ENCODE data around the gene KEAP1. TPM values are rescaled to one million over a fixed set of nuclear protein-coding genes. Genes with fewer than 3 reads are reported as not detected.

Gene KEAP1
- total RNA-seq, 1 experiment from 2014 or later: 75.2 TPM

DNA sequence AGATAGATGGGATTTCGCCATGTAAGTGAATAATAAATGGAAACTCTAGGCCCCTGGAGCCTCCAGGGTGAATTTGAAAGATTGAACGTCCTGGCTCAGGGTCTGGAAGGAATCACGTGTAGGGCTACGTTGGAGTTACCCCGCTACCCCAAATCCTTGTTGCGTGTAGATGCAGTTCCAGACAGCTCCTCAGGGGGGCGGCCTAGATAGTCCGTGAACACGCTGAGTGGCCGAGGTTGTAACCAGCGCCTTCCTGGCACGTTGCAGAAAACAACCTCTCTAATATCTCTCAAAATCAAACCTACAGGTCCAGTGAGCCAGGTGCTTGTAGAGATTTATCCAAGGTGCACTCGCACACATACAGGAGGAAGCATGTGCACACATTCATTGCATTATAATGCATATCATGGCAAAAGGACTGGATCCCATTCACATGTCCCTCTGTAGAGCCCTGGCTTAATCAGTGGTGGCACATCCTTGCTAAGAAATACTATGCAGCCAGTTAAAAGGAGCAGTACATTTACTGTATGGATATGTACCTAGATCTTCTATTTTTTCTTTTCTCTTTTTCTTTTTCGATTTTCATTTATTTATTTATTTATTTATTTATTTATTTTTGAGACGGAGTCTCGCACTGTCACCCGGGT is 2.5 kb upstream of the KEAP1 start (continued):
- TF ChIP-seq, protein P1, sequence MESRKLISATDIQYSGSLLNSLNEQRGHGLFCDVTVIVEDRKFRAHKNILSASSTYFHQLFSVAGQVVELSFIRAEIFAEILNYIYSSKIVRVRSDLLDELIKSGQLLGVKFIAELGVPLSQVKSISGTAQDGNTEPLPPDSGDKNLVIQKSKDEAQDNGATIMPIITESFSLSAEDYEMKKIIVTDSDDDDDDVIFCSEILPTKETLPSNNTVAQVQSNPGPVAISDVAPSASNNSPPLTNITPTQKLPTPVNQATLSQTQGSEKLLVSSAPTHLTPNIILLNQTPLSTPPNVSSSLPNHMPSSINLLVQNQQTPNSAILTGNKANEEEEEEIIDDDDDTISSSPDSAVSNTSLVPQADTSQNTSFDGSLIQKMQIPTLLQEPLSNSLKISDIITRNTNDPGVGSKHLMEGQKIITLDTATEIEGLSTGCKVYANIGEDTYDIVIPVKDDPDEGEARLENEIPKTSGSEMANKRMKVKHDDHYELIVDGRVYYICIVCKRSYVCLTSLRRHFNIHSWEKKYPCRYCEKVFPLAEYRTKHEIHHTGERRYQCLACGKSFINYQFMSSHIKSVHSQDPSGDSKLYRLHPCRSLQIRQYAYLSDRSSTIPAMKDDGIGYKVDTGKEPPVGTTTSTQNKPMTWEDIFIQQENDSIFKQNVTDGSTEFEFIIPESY (IDR thresholded peaks at IDR 0.05; ENCODE audit: extremely low read depth, insufficient replicate concordance, low read length): no peak
- TF ChIP-seq, protein P2, sequence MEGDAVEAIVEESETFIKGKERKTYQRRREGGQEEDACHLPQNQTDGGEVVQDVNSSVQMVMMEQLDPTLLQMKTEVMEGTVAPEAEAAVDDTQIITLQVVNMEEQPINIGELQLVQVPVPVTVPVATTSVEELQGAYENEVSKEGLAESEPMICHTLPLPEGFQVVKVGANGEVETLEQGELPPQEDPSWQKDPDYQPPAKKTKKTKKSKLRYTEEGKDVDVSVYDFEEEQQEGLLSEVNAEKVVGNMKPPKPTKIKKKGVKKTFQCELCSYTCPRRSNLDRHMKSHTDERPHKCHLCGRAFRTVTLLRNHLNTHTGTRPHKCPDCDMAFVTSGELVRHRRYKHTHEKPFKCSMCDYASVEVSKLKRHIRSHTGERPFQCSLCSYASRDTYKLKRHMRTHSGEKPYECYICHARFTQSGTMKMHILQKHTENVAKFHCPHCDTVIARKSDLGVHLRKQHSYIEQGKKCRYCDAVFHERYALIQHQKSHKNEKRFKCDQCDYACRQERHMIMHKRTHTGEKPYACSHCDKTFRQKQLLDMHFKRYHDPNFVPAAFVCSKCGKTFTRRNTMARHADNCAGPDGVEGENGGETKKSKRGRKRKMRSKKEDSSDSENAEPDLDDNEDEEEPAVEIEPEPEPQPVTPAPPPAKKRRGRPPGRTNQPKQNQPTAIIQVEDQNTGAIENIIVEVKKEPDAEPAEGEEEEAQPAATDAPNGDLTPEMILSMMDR (IDR thresholded peaks at IDR 0.05 in 2 of 3, conservative IDR thresholded peaks at IDR 0.05 in 1 of 3; ENCODE audit: borderline replicate concordance in 1 of 3, insufficient read depth in 1 of 3, low read depth in 2 of 3, low read length in 2 of 3): peak; percentile 58 to 90 (median 85); a peak in 5 of 6 replicates
- TF ChIP-seq POLR2A (IDR thresholded peaks at IDR 0.05; ENCODE audit: borderline replicate concordance, extremely low read depth, insufficient read depth, insufficient read length) (no peak), ELF1 (IDR thresholded peaks at IDR 0.05; ENCODE audit: borderline replicate concordance, low read depth) (no peak), ZNF274 (IDR thresholded peaks at IDR 0.05; ENCODE audit: low read depth, low read length) (no peak)

DNA sequence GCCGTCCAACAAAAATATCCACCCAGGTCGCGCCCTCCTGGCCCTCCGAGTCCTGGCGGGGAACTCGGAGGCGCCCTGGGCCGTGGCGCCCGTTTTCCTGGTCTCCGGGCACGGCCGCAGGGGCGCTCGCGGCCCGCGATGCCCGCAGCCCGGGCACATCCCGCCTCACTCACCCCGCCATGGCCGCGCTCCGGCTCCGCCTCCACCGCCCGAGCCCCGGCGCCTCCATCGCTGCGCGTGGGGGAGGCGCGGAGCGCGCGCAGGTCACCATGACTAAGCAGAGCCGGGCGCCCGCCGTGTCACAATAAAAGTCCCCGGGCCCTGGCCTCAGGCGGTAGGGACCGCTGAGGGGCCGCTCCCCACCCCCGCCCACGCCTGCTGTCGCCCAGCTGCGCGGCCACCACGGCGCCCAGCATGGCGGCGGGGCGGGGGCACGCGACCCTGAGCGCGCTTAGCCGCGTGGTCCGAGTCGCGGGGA is 593 bp downstream of the KEAP1 start:
- Histone ChIP-seq H3K9me2 (ENCODE audit: insufficient read depth) (no peaks in the 10 kb centered on the region), H3K4me3 (replicated peaks in 1 of 2; ENCODE audit: low read depth in 1 of 2, low read length in 2 of 2) (peak overlapping the region; percentile 88 to 90), H4K20me1 (ENCODE audit: insufficient read depth) (no peaks in the 10 kb centered on the region), H3K27ac (ENCODE audit: low read depth, low read length) (peak overlapping the region; percentile 92), H2AFZ (ENCODE audit: low read depth, low read length, poor library complexity, severe bottlenecking) (no peak overlapping the region), H3K27me3 (ENCODE audit: insufficient read depth, low read length) (no peaks in the 10 kb centered on the region), H3K79me2 (ENCODE audit: insufficient read depth, low read length) (peaks cover 47% of the 10 kb centered on the region), H3K9ac (ENCODE audit: low read length) (peak overlapping the region; percentile 100), H3K36me3 (ENCODE audit: control insufficient read depth in 1 of 2, insufficient read depth in 2 of 2, low read length in 2 of 2) (peaks cover 9 to 17% of the 10 kb centered on the region in 2 experiments; a peak in 3 of 4 replicates), H3K4me2 (ENCODE audit: low read length) (peak overlapping the region; percentile 95), H3K9me3 (ENCODE audit: control insufficient read depth in 1 of 2, insufficient read depth in 1 of 2, low read depth in 1 of 2, low read length in 2 of 2) (no peaks in the 10 kb centered on the region), H3K4me1 (ENCODE audit: control insufficient read depth in 1 of 2, insufficient read depth in 2 of 2, low read length in 2 of 2) (peaks cover 14 to 32% of the 10 kb centered on the region in 2 experiments)
- ATAC-seq (peak; percentile 87), DNase-seq (ENCODE audit: low read depth, low spot score) (peak; percentile 79)
- intact Hi-C loops (cut with micrococcal nuclease): loop anchor here (5.0 kb wide), 1 partner anchor 65 kb away; the partner anchor contains the start of genes CDKN2D and KRI1
- peak; percentile 93 for TF ChIP-seq YY1 (IDR thresholded peaks at IDR 0.05; ENCODE audit: extremely low read depth, insufficient replicate concordance, low read depth, low read length)
- no peak for TF ChIP-seq CBX3 (IDR thresholded peaks at IDR 0.05; ENCODE audit: low read depth)
- peak; percentile 46 for TF ChIP-seq TCF7L2 (IDR thresholded peaks at IDR 0.05; ENCODE audit: borderline replicate concordance, extremely low read depth, insufficient read depth, insufficient read length)
- TF ChIP-seq ZFX (IDR thresholded peaks at IDR 0.05): peak; percentile 66
- TF ChIP-seq, protein P2 (IDR thresholded peaks at IDR 0.05 in 2 of 3, conservative IDR thresholded peaks at IDR 0.05 in 1 of 3; ENCODE audit: borderline replicate concordance in 1 of 3, insufficient read depth in 1 of 3, low read depth in 2 of 3, low read length in 2 of 3): no peak
- peak; percentile 95 for TF ChIP-seq EGR1 (IDR thresholded peaks at IDR 0.05; ENCODE audit: low read depth)
- TF ChIP-seq RAD21 (IDR thresholded peaks at IDR 0.05; ENCODE audit: low read depth): no peak
- peak; percentile 92 for TF ChIP-seq POLR2A (IDR thresholded peaks at IDR 0.05; ENCODE audit: borderline replicate concordance, extremely low read depth, insufficient read depth, insufficient read length)
- TF ChIP-seq JUND (IDR thresholded peaks at IDR 0.05): no peak
- TF ChIP-seq, protein P3, sequence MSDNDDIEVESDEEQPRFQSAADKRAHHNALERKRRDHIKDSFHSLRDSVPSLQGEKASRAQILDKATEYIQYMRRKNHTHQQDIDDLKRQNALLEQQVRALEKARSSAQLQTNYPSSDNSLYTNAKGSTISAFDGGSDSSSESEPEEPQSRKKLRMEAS (IDR thresholded peaks at IDR 0.05): peak; percentile 83
- TF ChIP-seq SIN3A (IDR thresholded peaks at IDR 0.05; ENCODE audit: low read depth): peak; percentile 52; the same call in 1 of the 2 replicates
- peak; percentile 84 for TF ChIP-seq SP1 (IDR thresholded peaks at IDR 0.05; ENCODE audit: low read depth)
- TF ChIP-seq POLR2AphosphoS5 (IDR thresholded peaks at IDR 0.05; ENCODE audit: low read depth, low read length): peak; percentile 79; the same call in 1 of the 2 replicates
- CTCF ChIA-PET: interaction anchor here (0.6 to 1.1 kb wide), 2 partner anchors 23 to 51 kb away, joined by 3 read pairs; no protein-coding TSS in a partner anchor
- RAD21 ChIA-PET (ENCODE audit: low non-redundant PET in 1 of 2, low total read pairs in 2 of 2, uncharacterized antibody in 2 of 2, unreplicated experiment in 2 of 2): no interaction called here
- POLR2A ChIA-PET: no interaction called here
- BruUV-seq (replicated peaks): no TSS peak
